G401 (cell line): Measurements from ENCODE around the gene SGSM2. TPM values are rescaled to one million over a fixed set of nuclear protein-coding genes. Genes with fewer than 3 reads are reported as not detected.
A peak's percentile ranks its signal among the peaks of the same experiment; 100 is the strongest.

Experiments
- DNase-seq: peaks from one replicate; pipeline ENCODE4 v3.0.0-alpha.2; 2015; ENCODE audit warnings: low spot score
- in situ Hi-C: cut with HindIII; loops from 2 replicates; pipeline ENCODE4 v1.10.0; 2016; ENCODE audit warnings: low sequenced_read_pairs, mixed read lengths
- total RNA-seq: library from RNA; depleted of rRNA; stranded (reverse); fragments of >200 nt; shearing (Covaris generic); gene quantifications from 2 replicates; pipeline ENCODE4 v1.2.3, GENCODE V29; 2014

Gene SGSM2
- total RNA-seq, 1 experiment from 2014 or later = 35.2 TPM

- no peak for DNase-seq
- in situ Hi-C loops = no loop called here
Measured at GRCh38 chr17:2395258-2396181, 58.2 kb downstream of the SGSM2 start.

GRCh38 chr17:2396192-2396567, 58.9 kb downstream of the SGSM2 start:
- in situ Hi-C loops = no loop called here
- DNase-seq = no peak

GRCh38 chr17:2396568-2397246, 59.4 kb downstream of the SGSM2 start:
- DNase-seq = peak; percentile 81

GRCh38 chr17:2397247-2398171, 60.2 kb downstream of the SGSM2 start:
- DNase-seq = no peak
- in situ Hi-C loops = no loop called here

More at GRCh38 chr17:2396568-2397246, 59.4 kb downstream of the SGSM2 start:
- in situ Hi-C loops = no loop called here

GRCh38 chr17:2398182-2398581, 60.9 kb downstream of the SGSM2 start:
- DNase-seq = no peak
- in situ Hi-C loops = no loop called here

GRCh38 chr17:2398655-2399571, 61.6 kb downstream of the SGSM2 start:
- in situ Hi-C loops = no loop called here
- peak; percentile 58 for DNase-seq

DNA sequence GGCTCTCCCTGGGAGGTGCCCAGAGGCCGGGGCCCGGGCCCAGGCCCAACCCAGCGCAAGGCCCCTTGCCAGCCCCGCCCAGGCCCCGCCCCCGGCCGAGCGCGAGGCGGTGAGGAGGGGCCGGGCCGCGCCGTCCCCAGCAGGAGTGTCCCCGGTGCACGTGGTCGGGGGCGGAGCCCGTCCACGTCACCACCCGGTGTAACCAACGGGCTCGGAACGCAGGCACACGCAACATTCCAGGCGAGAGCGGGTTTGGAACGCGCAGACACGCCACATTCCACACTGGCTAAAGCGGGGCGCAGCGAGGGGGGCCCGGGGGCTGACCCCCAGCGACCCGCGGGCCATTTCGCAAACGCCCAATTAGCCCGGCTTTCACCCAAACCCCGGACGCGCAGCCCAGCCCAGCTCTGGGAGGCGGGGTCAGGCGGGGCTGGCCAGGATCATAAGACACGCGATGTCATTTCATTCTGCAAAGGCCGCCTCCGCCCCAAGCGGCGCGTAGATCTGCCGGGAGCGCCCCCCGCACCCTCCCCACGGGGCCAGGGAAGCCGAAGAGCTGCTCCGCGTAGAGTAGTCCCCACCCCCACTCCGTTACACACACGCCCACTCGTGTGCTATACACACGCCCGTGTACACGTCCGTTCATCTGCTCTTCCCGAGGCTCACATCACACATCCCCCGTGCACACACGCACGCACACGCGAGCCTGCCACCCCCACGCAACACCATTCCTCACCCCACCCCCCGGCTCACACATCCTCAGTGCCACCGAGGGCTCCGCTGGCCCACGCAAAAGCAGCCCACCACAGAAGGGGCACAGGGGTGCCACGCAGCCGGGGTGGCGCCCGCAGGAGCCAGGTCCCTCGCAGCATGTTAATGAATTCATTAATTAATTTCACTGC, 62.5 kb downstream of the SGSM2 start:
- in situ Hi-C loops = no loop called here
- DNase-seq = peak; percentile 92

- DNase-seq = peak; percentile 48
- in situ Hi-C loops = no loop called here
Measured at GRCh38 chr17:2400474-2400866, 63.2 kb downstream of the SGSM2 start.

DNA sequence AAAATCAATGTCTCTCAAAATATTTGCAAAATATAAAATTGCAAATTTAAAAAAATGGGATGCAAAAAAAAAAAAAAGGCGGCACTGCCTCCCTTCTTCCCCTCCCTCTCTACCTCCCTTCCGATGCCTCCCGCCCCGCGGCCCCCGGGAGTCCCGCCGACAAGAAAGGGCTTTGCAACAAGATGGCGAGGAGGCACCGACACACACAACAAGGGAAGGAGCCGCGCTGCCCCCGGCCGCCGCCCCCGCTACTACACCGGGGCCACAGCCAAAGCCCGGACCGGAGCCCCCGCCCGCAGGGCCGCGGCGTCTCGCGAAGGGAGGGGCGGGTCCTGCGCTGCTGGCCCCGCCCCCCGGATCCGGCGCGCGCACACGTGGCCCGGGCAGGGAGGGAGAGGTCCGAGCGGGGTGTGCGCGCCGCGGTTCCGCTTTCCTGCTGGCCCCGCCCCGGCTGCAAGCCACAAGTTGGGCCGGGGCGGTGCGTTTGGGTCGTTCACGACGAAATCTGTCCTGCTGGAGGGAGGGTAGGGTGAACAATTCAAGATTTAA, 63.6 kb downstream of the SGSM2 start, which contains the start of gene MNT:
Gene MNT, minus strand, starts transcription at position 184 of the 549 bp plus-strand sequence. CDS start 348 bp downstream, outside the sequence.
- in situ Hi-C loops = no loop called here

GRCh38 chr17:2401426-2402221, 64.3 kb downstream of the SGSM2 start:
- peak; percentile 98 for DNase-seq
- in situ Hi-C loops = no loop called here

More for the DNA sequence above, 63.6 kb downstream of the SGSM2 start, which contains the start of gene MNT:
- peak; percentile 92 for DNase-seq

GRCh38 chr17:2402544-2402943, 65.2 kb downstream of the SGSM2 start:
- DNase-seq = no peak
- in situ Hi-C loops = no loop called here

DNA sequence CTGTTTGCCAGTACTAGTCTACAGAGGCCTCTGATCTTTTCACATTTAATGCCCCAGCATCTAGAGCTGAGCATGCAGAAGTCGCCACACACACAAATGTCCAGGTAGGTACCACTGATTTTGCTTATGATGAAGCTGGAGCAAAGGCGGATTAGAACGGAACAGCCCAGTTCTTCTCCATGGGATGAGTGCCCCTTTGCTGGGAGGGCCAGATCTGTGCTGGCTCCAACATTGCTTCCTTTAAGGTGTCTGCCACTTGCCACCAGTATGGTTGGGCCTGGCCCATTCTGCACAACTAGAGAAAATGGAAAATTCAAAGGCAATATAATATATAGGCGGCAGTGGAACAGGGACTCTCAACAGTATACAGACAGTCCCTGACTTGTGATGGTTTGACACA, 65.7 kb downstream of the SGSM2 start:
- no peak for DNase-seq
- in situ Hi-C loops = no loop called here

- no peak for DNase-seq
- in situ Hi-C loops = no loop called here
Measured at GRCh38 chr17:2405247-2405926, 68.1 kb downstream of the SGSM2 start.

GRCh38 chr17:2406271-2406902, 69.1 kb downstream of the SGSM2 start:
- DNase-seq = no peak
- in situ Hi-C loops = no loop called here
